Stomach (tissue), 4 donors: Measurements from ENCODE around the gene CRACR2B.

Experiments used
- CTCF ChIP-seq, 7 experiments: fragments of 450-650 bp in 4 of 7; fragments of 200-600 bp in 3 of 7; sonication (generic) in 3 of 7; IDR thresholded peaks; one replicate each; pipeline ENCODE4 v1.5.1; 2016 to 2019; ENCODE audit warnings: antibody characterized with exemption in 7 of 7, control low read depth in 2 of 7, mild to moderate bottlenecking in 1 of 7
- EP300 ChIP-seq: sonication (generic); formaldehyde crosslinking; IDR thresholded peaks from one replicate; pipeline ENCODE4 v1.6.1; 2017; ENCODE audit warnings: antibody characterized with exemption
- POLR2A ChIP-seq, 4 donors: fragments of 450-650 bp; IDR thresholded peaks; one replicate each; pipeline ENCODE4 v1.6.1; 2016; ENCODE audit warnings: antibody characterized with exemption in 4 of 4, control low read depth in 2 of 4, mild to moderate bottlenecking in 1 of 4, moderate library complexity in 1 of 4

- TF ChIP-seq POLR2A (IDR thresholded peaks at IDR 0.05) = no peak
- no peak for TF ChIP-seq CTCF (IDR thresholded peaks at IDR 0.05)
- TF ChIP-seq EP300 = no peak
Observed at GRCh38 chr11:826227-826621, 1.5 kb upstream of the CRACR2B start.
